Sigmoid colon (tissue), 4 donors: ENCODE data around the gene SPAG6.

Experiments used
- EP300 ChIP-seq, 4 donors: sonication (generic); formaldehyde crosslinking; IDR thresholded peaks; one replicate each; pipeline ENCODE4 v1.6.1; 2017; ENCODE audit warnings: antibody characterized with exemption in 4 of 4
- POLR2A ChIP-seq, 2 donors: fragments of 450-650 bp; IDR thresholded peaks; one replicate each; pipeline ENCODE4 v1.6.1; 2016; ENCODE audit warnings: antibody characterized with exemption in 2 of 2, mild to moderate bottlenecking in 2 of 2, moderate library complexity in 2 of 2
- TF ChIP-seq, protein P1 (sequence below), 4 experiments: fragments of 450-650 bp in 3 of 4; fragments of 200-600 bp in 1 of 4; IDR thresholded peaks; one replicate each; pipeline ENCODE4 v1.5.1; 2016 to 2019; ENCODE audit warnings: antibody characterized with exemption in 4 of 4, mild to moderate bottlenecking in 3 of 4, moderate library complexity in 2 of 4

GRCh38 chr10:22339761-22340328, 5.5 kb upstream of the SPAG6 start:
- TF ChIP-seq, protein P1, sequence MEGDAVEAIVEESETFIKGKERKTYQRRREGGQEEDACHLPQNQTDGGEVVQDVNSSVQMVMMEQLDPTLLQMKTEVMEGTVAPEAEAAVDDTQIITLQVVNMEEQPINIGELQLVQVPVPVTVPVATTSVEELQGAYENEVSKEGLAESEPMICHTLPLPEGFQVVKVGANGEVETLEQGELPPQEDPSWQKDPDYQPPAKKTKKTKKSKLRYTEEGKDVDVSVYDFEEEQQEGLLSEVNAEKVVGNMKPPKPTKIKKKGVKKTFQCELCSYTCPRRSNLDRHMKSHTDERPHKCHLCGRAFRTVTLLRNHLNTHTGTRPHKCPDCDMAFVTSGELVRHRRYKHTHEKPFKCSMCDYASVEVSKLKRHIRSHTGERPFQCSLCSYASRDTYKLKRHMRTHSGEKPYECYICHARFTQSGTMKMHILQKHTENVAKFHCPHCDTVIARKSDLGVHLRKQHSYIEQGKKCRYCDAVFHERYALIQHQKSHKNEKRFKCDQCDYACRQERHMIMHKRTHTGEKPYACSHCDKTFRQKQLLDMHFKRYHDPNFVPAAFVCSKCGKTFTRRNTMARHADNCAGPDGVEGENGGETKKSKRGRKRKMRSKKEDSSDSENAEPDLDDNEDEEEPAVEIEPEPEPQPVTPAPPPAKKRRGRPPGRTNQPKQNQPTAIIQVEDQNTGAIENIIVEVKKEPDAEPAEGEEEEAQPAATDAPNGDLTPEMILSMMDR (IDR thresholded peaks at IDR 0.05), result no peak
- TF ChIP-seq EP300 (IDR thresholded peaks at IDR 0.05) (peak in 1 of 4 donors; percentile 26), POLR2A (IDR thresholded peaks at IDR 0.05) (no peak)
